Urothelium cell line (cell line): ENCODE data around the gene SYT12.

Source experiments
- DNase-seq: peaks from one replicate; pipeline ENCODE4 v3.0.0; 2011; ENCODE audit warnings: low spot score, mixed read lengths
- FAIRE-seq: peaks from 2 replicates; lab custom pipeline; 2011; peaks lifted over from hg19 to GRCh38; lab: Jason Lieb, UNC

SYT12 gene

DNA sequence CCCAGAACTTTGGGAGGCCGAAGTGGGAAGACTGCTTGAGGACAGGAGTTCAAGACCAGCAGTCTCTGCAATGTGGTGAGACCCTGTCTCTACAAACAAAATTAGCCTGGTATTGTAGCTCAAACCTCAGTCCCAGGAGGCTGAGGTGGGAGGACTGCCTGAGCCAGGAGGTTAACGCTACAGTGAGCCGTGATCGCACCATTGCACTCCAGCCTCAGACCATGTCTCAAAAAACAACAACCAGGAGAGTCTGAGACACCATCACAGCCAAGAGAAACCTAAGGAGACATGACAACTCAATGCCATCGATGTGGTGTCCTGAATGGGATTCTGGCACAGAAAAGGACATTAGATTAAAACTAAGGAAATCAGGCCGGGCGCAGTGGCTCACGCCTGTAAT lies 67.8 kb downstream of the SYT12 start:
- no peak for FAIRE-seq
- DNase-seq, result no peak

GRCh38 chr11:67095214-67095507 lies 72.2 kb downstream of the SYT12 start:
- no peak for FAIRE-seq
- DNase-seq, result no peak

GRCh38 chr11:67098799-67099429 lies 76.0 kb downstream of the SYT12 start:
- FAIRE-seq (no peak), DNase-seq (no peak)

DNA sequence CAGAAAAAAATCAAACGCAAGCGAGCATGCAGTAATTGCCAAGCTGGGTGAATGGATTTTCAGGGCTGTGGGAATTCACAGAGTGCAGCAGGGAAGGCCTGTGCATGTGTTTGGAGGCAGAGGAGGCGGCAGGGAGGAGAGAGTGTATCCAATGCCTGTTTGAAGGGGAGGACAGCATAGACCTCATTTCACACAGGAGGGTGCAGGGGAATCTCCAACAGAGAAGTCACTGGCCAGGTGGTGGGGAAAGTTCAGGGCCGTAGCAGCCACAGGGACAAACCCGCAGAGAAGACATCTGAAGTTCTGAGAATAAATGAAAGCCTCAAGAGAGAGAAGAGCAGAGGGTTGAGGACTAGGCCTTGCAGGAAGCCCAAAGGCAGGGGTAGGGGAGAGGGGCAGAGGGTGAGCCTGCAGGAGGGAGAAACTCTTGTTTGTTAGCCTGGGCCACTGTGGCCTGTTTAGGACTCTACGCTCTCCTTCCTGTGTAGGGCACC lies 76.9 kb downstream of the SYT12 start:
- no peak for FAIRE-seq

More for the DNA sequence above, 76.9 kb downstream of the SYT12 start:
- no peak for DNase-seq
